Stimulated activated CD4-positive, alpha-beta T cell treated with anti-CD3 and anti-CD28 coated beads, Interleukin-4, amount 100 ng/mL, for 1 hour (primary cell): ENCODE data around the gene RNF26.

Source experiments
- DNase-seq: peaks from one replicate; pipeline ENCODE4 v3.0.0-alpha.2; 2020

RNF26 gene

DNA sequence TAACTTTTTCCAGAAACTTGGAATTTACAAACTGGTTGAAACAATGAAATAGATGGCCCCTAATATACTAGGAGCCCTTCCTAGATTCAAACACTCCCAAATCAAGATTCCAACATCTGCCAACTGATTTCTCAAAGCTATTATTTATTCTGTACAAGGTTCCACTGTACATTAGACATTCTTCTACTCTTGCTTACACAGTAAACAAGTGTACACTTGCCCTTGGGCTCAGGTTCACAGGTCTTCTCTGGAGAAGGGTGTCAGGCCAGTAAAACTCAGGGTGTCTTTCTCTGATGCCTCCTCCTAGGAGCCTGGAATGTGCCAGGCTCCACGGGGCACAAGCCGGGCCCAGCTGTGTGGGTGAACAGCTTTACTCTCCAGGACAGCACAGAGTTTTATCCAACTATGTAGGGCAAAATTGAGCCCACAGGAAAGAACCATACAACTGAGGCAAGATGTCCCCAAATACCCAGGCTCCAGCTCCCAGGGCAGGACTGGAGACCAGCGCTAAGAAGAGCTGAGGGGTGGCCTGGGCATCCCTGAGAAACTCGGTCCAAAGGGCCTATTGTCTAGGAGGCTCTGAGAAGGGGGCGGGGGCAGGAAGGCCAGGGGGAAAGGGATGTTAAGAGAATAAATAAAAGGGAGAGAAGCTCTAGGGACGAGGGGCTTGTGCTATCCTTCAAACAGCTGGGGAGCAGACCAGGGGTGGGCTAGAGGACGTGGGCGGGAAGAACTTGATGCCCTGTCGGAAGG lies 20.9 kb downstream of the RNF26 start:
- no peak for DNase-seq

DNA sequence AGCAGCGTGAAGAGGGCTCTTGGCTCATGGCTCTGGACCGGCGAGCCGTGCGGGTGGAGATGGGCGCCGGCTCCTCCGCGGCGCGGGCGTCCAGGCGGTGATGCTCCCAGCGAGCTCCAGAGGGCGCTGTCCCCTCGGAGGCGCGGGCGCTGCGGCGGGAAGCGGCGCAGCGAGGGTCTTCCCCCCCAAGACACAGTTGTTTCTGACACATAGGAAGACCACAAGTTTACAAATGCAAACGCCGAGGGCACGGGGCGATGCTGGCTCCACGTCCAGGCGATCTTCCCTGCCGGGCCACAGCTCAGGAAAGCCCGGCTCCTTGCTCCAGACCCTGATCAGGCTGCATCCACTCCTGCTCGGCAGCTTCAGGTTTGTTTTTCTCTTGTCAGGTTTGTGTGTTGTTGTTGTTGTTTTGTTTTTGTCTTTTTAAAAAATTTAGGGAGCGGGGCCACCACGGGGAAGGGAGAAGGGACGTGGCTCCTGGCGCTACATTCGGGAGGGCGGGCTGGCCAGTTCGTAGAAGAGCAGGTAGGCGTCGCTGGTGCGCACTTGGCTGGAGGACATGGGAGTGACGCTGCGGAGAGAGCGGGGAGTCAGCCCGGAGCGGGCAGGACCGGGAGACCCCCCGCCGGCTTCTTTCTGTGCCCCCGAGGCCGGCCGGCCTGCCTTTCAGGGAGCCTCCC lies 22.2 kb downstream of the RNF26 start:
- DNase-seq: peak; percentile 75

DNA sequence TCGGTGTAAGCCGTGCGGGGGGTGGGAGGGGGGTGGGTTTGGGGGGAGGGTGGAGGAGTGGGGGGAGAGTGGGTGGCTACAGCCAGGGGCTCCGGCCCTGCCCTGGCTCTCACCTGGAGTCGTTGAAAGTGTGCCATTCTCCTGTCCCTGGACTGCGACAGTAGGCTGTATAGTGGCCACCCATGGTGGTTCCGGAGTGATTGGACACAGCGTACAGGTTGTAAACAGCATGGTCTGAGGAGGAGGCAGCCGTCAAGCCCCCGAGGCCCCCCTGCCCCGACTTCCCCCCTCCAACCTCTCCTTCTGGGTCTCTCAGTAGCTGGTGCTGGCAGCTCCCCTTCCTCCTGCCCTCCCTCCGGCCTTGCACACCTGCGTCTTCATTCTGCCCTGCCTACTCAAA lies 22.7 kb downstream of the RNF26 start:
- DNase-seq: no peak

DNA sequence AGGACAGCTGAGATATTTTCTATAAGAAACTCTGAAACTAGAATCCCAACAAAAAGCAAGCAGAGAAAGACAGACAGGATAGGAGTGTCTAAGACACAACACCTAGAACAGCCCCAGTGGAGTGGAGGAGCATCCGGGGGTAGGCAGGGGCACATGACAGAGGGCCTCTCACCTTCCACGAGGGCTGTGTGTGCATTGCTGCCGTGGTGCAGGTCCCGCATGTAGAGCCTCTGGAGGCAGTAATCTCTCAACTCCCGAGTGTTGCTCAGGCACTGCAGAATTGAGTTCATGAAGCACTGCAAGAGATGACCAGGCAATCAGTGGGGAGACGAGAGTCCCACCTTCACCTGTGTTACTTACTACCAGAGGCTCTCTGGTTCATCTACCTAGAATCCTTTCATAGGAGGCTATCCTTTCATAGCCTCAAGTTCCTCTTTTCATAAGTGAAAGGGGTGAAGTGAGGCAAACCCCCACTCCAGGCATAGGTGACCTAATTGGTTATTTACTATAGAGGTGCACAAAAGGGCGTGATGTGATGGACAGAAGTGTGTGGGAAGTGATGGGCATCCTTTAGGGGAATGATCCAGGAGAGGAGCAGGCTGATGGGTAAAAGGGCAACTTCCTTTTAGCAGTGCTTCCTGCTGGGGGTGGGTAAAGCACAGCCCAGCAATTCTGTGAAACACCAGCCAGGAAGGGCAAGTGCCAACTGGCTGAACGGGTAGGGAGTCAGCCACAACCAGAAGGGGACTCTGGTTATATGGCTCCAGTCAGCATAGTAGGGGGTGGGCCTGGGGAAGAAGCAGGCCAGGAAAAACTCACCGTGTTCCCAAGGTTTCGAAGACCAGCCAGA lies 25.3 kb downstream of the RNF26 start:
- no peak for DNase-seq

DNA sequence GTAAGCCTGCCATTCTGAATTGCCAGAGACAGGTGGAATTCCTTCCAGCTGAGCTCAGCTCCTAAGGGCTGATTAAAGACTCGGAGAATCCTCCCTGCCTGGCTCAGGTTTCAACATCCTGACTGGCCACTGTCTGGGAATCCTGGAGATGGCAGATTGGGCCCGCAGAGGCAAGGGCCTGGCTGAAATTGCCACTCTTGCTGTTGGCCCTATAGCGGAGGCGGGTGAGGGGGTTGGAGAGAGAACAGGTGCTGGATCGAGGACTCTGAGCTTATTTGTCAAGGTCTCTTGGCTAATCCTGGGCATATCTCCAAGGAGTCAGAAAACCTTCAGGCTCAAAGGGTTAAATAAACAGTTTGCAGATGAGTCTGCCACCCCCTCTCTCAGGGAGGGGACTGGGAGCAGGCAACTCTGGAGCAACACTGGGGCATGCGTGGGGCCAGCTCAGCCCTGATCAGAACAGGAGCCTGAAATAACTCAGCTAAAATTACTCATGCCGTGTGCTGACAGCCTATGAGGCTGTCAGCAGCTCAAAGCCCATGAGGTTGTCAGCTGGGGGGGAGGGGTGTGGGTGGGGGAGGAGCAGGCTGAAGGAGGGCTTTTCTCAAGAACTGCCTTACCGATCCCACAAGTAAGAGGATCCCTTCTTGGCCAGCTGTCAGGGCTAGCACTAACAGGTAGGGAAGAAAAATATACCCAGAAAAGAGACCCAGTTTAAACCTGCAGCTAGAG lies 26.9 kb downstream of the RNF26 start:
- DNase-seq: peak; percentile 41

DNA sequence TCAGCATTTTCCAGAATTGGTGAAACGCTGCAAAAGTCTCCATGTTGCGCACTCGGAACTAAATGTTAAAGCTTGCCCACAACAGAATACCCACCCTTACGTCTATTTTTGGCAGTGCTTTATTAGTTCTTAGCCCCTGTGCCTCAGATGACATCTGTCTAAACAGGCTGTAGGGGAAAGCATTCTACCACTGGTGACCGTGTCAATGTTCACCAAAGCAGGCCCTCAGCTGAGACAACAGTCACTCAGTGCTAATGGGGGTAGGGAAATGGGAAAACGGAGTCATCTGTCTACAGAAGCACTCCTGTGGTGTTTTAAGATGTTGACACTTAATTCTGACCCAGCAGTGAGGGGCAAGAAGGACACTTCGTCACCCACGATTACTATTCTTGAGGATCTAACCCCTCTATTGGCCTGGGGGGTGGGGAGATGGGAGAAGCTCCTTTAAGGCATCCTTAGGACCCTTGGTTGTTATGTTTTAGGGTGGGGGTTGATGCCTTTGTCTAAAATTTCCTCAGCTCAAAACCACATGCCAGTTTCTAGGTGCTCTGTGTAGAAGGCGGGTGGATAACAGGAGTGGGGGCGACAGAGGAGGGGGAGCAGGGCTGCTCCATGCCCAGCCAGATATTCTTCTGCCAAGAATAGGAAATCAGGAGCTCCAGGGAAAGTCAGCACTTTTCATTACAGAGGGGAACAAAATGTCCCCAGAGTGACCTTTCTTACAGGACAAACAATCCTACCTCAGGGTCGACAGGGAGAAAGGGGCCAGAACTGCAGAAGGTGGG lies 27.8 kb downstream of the RNF26 start:
- DNase-seq: no peak

DNA sequence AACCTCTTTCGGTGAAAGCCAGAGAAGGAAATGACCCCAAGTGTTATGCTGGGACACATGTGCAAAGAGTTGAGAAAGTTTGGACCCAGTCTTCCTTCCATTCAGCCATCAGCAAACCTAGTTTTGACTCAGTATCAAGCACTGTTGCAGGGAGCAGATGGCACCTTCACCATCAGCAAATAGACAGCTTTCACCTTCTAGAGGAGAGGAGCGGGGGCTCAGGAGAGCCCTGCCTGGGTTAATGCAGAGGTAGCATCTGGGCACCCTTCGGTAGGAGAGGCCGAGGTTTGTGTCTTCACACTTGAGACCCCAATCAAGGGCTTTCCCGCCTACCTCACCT lies 28.4 kb downstream of the RNF26 start:
- no peak for DNase-seq

DNA sequence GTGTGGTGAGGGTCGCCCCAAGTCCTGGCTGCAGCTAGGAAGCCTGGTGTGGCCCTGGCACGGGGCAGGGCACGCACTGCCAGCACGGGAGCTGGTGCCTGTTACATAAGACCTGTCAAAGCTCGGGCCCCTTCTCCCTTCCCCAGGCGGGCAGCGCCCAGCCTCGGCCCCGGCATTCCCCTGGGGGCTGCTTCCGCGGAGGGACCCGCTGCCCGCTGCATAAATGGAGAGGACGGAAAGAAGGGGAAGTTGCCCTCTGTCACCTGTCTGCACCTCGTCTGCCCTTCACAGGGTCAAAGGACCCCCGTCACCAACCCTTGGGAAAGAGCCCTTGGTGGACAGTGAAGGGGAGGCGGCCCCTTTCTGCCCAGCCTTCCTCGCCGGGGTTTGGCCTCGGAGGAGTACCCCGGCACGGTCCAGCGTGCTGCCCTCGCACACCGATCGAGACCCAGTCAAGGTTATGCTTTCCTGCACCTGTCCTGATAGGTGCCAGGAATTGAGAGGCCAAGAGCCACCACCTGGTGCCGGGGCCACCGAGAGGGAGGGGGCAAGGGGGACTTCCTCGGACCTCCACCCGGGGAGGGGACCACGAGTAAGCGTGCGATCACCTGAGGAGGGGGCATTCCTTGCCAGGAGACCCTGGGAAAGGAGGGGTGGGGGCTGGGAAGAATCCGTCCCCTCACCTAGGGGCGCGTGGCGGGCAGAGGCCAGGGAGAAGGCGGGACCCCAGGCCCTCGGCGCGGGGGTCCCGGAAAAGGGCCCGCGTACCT lies 28.9 kb downstream of the RNF26 start:
- DNase-seq: no peak

DNA sequence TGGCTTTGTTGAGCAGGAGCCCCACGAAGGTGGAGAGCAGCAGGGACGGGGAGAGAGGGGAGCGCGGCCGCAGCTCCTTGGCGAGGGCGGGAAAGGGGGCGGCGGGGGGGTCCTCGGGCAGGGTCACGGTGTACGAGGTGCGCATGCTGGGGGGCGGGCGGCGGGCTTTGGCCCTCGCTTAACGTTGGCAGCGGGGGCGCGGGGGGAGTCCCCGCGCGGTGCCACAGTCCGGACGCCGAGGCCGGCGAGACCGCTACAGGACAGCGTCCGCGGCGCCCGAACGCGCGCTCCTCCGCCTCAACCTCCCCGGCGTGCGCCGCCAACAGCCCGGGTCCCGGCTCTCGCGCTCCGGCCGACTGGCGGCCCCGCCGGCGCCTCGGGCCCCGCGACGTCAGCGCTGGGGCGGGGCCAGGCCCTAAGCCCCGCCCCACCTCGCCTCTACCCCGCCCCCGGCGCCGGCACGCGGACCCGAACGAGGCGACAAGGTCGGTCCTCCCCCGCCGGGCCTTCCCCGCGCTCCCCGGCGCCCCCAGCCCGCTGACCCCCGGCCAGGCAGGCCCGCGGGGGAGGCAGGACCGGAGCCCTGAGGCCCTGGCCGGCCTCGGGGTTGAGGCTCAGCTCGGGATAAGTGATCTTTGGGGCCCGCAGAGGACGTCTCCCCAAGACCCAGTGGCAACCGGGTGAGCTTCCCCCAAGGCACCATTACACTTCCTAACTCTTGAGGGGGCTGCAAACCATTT lies 29.7 kb downstream of the RNF26 start:
- peak; percentile 60 for DNase-seq

DNA sequence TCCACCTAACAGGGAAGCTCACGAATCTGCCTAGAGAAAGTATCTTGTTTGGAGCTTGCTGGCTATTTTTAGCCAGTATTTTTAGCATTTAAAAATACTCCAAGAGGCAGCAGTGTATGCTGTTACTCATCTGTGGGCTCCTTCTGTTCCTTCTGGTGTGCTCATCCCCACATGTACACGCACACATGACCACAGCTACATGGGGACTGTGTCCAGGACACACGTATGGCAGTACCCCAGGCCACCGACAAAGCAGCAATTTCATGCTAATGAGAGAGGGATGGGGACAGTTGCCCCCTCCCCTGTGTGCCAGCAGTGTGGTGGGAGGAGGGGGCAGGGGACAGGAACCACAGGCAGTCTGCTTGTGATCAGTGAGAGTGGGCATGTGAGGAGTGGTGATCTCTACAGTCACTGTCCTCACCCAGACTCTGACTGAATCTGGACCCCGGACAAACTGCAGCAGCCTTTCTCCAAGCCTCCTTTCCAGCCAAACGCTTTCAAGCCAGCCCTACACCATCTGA lies 30.8 kb downstream of the RNF26 start:
- no peak for DNase-seq

DNA sequence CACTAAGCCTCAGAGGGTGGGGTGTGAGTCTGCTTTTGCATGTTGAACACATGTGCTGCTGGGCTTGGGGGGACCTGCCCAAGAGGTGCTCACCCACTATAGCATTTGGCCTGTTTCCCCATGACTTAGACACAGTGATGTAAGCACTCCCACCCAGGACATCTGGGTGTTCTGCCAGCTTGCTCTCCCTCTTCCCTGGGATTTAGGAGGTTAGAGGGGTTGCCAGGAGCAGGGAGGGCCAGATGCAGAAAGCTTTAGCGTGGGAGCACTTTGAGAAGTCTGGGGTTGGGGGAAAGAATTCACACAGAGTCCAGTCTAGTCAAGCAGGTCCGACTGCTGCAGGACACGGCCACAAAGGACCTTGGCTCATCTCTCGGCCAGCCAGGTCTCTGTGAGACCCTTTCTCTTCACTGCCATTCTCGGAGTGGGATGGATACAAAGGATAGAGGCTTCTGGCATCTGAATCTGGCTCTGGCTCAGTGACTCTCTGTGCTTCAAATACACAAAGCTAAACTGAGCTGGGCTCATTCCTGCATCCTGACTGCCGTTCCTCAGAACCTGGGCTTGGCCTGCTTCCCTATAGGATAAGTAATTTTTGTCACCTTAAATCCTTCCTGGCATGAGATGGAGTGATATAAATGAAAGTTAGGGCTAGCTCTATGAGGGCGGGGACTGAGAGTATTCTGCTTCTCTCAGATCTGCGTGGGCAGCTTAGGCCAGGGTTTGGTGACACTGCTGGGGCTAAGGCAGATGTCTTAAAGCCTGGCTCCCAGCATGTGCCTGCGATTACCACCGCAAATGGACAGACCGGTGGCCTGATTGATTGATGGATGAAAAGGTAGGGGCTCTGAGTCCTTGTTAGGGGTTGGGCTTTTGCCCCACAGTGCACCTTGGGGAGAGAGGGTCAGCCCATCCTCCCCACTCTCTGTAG lies 32.6 kb downstream of the RNF26 start:
- DNase-seq: no peak

DNA sequence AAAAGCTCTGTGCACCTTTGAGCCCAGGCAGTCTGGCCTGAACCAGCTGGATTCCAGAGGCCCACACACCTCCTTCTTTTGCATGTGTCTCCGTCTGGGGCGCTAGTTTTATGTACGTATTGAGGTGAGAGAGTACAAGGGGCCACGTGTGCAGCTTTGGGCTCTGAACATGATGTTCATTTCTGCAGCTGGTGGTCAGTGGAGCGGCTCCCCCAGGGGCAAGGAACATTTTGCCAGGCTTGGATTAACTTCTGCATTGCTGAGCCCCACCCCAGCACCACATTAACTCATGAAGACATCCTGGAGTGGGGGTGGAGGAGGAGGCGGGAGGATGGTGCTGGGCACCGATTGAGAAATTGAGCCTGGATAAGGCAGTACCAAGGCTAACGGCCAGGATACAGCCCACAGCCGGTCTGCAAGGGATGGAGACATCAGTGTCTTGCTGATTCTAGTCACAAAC lies 33.4 kb downstream of the RNF26 start:
- DNase-seq: no peak

DNA sequence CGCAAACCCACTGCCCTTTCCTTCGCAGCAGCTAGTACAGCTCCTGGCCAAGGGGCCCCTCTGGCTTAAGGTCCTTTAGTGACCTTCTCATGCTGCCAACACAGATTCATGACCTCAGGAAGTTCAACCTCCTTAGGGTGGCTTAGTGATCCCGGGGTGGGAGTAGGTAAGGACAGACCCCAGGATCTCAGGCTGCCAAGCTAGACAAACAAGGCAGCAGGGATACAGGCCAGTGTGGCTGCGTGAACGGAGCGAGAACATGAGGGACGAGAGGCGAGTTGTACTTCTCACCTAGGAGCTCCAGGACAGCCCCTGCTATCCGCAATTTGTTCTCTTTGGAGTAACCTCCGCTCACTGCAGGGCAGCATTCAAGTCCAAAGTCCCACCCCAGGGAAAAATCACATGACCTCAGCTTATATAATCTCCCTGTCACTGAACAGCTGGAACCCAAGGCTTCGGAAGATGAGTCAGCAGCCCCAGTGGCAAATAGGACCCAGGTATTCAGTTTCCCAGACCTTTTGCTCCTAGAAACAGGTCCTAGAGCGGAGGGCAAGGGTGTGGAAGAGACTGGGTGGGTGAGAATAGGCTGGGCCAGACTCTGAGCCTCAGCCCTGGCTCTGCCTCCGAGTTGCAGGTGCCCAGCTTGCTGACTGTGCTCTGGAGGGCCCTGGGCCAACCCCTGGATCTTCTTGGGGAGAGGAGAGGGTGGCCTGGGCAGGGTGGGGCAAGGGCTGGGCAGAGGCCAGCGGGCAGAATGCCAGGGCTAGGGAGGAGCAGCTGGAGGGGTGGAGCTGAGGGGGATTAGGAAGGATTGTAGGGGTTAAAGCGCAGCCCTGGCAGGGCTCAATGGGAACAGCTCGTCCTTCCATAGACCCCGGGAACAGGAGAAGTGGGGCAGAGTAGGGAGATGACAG lies 34.1 kb downstream of the RNF26 start:
- no peak for DNase-seq

DNA sequence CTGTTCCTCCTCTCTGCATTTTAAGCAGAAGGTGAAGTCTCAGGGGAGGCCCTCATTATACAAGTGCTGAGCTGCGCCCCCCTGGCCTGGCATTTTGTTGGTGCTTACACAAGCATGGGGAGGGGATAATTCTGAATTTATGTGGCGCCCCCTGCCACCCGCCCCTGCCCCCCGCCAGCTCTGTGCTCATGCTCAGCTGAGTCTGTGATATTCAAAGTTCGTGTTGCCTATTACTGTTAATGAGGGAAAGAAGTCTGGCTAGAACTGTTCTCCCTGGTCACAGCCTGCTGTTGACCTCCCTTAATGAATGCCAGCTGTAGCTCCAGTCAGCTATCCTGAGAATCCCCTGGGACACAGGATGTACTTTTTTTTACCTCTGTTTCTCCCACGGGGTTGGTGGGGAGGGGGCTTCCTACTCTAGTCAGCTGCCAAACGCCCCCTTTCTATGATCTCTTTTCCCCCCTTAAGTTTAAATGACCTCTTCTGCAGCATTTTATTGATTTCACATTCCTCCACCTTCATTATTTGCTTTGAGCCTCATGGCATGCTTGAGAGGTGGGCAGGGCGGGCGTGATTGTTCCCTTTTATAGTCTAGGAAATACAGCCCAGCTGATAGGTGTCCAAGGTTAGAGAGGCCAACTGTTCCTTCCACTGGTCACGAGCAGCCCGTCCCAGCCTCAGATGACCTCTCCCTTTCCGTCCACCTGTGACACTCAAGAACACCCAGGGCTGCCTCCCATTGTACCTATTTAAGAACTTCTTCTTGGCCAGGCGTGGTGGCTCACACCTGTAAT lies 35.0 kb downstream of the RNF26 start:
- DNase-seq: no peak

DNA sequence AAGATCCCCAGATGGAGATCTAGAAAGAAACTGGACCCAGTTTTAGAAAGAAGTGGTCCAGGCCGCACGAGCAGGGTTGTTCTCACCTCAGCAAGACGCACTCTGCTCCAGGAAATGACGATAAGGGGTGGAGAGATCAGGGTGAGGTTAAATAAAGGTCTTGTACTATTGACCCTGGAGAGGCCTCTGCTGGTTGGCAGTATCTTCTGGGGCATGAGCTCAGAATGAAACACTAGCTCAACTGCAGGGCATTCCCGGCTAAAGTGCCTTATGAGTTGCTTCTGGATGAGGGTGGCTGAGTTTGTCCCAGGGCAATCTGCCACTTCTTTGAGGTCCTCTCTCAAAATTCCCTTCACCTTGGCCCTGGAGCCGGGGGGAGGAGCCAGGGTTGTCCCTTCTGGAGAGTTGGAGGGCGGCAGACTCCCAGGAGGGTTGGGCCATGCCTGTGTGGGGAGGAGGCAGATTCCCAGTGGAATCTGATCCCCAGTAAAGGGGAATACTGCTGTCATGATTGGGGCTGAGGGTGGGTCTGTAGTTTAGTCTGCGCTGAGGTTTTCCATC lies 36.2 kb downstream of the RNF26 start:
- no peak for DNase-seq

DNA sequence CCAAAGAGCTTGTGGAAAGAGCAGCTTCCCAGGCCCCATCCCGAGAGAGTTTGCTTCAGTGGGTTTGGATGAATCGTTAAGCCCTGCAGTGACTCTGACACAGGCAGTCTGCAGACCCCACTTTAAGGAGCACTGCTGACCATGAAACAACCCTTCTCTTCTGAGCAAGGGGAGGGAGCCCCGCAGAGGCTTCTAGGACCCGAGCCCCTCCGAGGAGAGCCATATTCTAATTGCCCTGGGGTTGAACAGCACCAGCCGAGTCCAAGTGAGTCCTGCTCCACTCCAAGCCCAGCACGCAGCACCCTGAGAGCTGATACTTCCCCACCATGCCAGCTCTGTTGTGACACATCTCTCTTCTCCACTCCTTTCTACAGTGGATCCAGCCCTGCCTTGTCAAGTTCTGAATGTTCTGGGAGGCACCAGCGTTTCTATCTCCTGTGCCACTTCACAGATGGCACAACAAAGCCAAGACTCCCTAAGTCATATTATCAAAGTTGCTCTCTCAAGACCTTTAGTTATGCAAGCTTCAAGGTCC lies 36.8 kb downstream of the RNF26 start:
- no peak for DNase-seq

DNA sequence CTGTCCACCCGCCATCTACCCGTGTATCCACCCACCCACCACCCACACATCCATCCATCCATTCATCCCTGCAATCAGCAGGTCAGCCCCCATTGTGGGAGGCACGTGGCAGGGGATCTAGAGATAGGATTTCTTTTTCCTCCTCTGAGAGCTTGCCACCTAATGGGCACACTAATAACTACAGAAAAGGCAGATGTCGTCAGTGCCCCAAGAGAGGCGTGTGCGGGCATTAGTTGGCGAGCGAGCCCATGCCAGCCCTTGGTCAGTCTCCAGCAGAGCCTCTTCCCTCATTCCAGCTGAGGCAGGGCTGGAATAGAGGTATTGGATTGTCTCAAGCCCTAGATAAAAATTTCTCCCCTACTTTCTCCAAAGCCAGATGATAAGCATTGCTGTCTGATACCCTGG lies 37.5 kb downstream of the RNF26 start:
- no peak for DNase-seq
